HG03045 (cell line): ENCODE results near the gene DMXL2.
"Not testable (repeated sequence)": the region's sequence is repeated elsewhere in the genome, so short reads cannot be mapped to it uniquely, and the experiment has no call there.

ENCODE experiments used
- ATAC-seq: cut with Tn5 transposase; IDR thresholded peaks from one replicate; pipeline ENCODE4 v1.9.1; 2021; ENCODE audit warnings: mild to moderate bottlenecking, moderate library complexity; ENCODE audit not compliant: unreplicated experiment

DMXL2 gene

DNA sequence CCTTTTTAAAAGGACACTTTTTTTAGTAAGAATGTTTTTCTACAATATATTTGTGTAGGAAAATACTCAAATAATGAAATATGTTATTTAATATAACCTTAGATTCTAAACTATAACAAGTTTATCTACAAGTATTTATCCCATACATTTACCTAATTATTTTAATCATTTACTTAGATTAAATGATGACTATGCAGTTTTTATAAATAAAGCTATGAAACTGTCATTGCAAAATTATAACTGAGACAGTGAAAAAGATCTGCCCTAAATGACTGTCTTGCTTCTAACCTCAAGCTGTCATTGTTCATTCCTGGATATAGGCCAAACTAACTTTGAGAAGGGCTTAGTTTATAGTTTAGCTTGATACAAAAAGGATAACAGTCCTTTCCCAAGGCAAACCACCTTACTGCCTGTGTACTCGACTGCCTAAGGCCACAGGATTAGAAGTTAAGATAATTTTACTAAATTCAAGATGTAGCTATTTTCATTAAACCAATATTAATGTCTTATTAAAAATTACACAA is 197.0 kb downstream of the DMXL2 start:
- no peak for ATAC-seq

GRCh38 chr15:51424780-51425179 is 197.8 kb downstream of the DMXL2 start:
- ATAC-seq = no peak

- ATAC-seq = not testable (repeated sequence)
These were observed 199.5 kb downstream of the DMXL2 start for GRCh38 chr15:51423040-51423439.

DNA sequence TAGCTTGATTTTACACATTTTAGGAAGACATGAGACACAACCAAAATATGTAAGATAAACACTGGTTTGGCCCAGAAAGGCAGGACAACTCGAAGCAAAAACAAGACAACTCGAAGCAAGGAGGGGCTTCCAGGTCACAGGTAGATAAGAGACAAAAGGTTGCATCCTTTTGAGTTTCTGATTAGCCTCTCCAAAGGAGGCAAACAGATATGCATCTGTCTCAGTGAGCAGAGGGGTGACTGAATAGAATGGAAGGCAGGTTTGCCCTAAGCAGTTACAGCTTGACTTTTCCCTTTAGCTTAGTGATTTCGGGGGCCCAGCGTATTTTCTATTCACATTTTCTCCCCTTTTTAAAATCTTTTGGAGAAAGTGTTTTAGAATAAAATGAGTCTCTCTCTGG is 206.4 kb downstream of the DMXL2 start:
- no peak for ATAC-seq

DNA sequence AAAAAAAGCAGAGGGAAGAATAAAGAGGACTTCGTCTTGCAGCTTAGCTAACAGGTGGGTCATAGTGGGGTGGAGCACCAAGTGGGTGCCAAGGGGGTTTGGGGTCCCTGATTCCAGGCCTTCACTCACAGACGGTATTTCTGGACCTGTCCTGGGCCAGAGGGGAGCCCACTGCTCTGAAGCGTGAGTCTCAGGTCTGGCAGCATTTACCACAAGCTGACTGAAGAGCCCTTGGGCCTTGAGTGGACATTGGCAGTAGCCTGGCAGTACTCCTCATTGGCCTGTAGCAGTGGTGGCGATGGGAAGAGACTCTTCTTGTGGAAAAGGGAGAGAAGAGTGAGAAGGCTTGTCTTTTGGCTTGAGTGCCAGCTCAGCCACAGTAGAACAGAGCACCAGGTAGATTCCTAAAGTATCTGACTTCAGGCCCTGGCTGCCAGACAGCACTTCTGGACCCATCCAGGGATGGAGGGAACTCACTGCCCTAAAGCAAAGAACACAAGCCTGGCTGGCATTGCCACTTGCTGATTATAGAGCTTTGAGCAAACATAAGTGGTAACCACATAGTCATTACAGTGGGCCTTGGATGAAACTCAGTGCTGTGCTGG is 208.2 kb downstream of the DMXL2 start:
- no peak for ATAC-seq

DNA sequence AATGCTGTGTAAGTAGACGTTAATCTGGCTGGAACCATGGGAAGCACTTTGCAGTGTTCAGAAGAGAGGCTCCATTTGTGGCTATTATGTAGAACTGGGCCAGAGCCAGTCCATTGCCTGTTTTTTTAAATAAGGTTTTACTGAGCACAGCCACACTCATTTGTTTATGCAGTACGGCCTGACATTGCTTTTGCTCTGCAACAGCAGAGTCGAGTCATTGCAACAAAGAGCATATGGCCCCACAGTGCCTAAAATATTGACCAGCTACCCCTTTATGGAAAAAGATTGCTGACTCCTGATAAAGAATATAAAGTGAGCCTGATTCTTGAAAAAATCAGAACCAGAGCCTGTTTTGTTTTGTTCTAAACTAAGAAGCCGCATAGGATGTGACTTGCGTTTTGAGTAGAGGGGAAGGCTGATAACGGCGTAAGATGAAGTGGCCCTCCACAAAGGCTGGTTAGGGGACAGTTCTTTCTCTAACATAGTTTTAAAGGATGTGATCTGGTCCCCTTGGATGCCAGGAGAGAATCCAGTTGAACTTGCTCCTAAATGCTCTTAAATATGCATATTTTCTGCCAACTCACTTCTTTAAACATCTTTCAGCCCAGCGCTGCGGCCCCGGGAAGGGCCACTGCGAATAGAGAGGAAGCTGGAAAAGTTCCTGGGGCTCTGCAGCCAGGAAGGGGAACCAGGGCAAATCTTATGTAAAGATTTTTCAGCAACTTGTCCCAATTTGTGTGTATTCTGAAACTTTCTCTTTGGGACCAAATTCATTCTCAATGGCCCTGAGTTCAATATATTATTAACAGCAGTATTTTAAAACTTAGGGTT is 216.7 kb downstream of the DMXL2 start:
- no peak for ATAC-seq

DNA sequence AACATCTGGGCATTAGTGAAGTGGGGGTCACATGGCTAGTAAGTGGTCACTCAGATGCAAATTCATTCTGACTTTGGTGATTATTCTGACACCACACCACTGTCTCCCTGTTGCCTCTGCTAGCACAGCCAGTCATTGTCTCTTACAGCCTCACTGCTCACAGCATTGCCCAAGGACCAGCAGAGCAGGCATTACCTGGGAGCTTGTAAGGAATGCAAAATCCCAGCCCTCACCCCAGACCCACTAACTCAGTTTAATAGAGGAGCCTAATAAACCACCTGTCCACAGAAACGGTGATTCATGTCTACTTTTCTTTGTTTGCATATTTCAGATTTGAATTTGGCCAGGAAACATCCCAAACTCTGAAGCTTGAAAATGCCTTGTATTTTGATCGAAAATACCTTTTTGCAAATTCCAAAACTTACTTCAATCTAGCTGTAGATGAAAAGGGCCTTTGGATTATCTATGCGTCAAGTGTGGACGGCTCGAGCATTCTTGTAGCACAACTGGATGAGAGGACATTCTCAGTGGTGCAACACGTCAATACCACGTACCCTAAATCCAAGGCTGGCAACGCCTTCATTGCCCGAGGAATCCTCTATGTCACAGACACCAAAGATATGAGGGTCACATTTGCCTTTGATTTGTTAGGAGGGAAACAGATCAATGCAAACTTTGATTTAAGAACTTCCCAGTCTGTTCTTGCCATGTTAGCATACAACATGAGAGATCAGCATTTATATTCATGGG is 218.4 kb downstream of the DMXL2 start:
- no peak for ATAC-seq

GRCh38 chr15:51403072-51403878 is 219.3 kb downstream of the DMXL2 start:
- ATAC-seq = no peak

GRCh38 chr15:51401872-51402517 is 220.6 kb downstream of the DMXL2 start:
- no peak for ATAC-seq

GRCh38 chr15:51401051-51401780 is 221.4 kb downstream of the DMXL2 start:
- ATAC-seq = no peak

- ATAC-seq = no peak
These were observed 223.9 kb downstream of the DMXL2 start for GRCh38 chr15:51398626-51399025.
